NCI-H524 treated with DMSO at 0.1 percent for 48 hours (cell line): ENCODE results near the gene C1orf50.

ENCODE experiments used
- DNase-seq: peaks from one replicate; lab custom pipeline; 2025; lab: John Stamatoyannopoulos, UW

C1orf50 gene

GRCh38 chr1:42759114-42759513, 7.9 kb upstream of the C1orf50 start:
- no peak for DNase-seq

GRCh38 chr1:42761567-42761966, 5.5 kb upstream of the C1orf50 start:
- no peak for DNase-seq

- no peak for DNase-seq
Measured at GRCh38 chr1:42762269-42762668, 4.8 kb upstream of the C1orf50 start.

- no peak for DNase-seq
Measured at GRCh38 chr1:42765269-42765668, 1.8 kb upstream of the C1orf50 start.

- peak; percentile 13 for DNase-seq
Measured at GRCh38 chr1:42765832-42766740, 963 bp upstream of the C1orf50 start.

- DNase-seq: no peak
Measured at GRCh38 chr1:42767510-42768000, 506 bp downstream of the C1orf50 start.

- DNase-seq: no peak
Measured at GRCh38 chr1:42768172-42768571, 1.1 kb downstream of the C1orf50 start.

- no peak for DNase-seq
Measured at GRCh38 chr1:42769811-42770210, 2.8 kb downstream of the C1orf50 start.

- no peak for DNase-seq
Measured at GRCh38 chr1:42773420-42773819, 6.4 kb downstream of the C1orf50 start.

- no peak for DNase-seq
Measured at GRCh38 chr1:42774928-42775526, 8.0 kb downstream of the C1orf50 start.

GRCh38 chr1:42776502-42776901, 9.5 kb downstream of the C1orf50 start:
- DNase-seq: no peak

GRCh38 chr1:42777852-42778251, 10.8 kb downstream of the C1orf50 start:
- DNase-seq: peak; percentile 30

- no peak for DNase-seq
Measured at GRCh38 chr1:42779725-42780124, 12.7 kb downstream of the C1orf50 start.

- DNase-seq: no peak
Measured at GRCh38 chr1:42780176-42780575, 13.1 kb downstream of the C1orf50 start.

- DNase-seq: no peak
Measured at GRCh38 chr1:42783092-42783491, 16.0 kb downstream of the C1orf50 start.

- no peak for DNase-seq
Measured at GRCh38 chr1:42784547-42784945, 17.5 kb downstream of the C1orf50 start.

- DNase-seq: no peak
Measured at GRCh38 chr1:42784946-42785693, 18.1 kb downstream of the C1orf50 start, which contains the start of gene TMEM269. TSS of gene TMEM269 (plus strand) at chr1:42784991. CDS start at chr1:42789894, 4,903 bp downstream.

GRCh38 chr1:42786097-42786496, 19.0 kb downstream of the C1orf50 start:
- no peak for DNase-seq

GRCh38 chr1:42788021-42788420, 21.0 kb downstream of the C1orf50 start:
- peak; percentile 70 for DNase-seq

- no peak for DNase-seq
Measured at GRCh38 chr1:42793824-42794223, 26.8 kb downstream of the C1orf50 start.

GRCh38 chr1:42797414-42797813, 30.4 kb downstream of the C1orf50 start:
- no peak for DNase-seq

- no peak for DNase-seq
Measured at GRCh38 chr1:42797979-42798378, 30.9 kb downstream of the C1orf50 start.
